Activated T-helper 1 cell treated with Interleukin-2 at 50 U/mL for 16 hours (primary cell): ENCODE data around the gene TTC33.
"Not testable (repeated sequence)": the region's sequence is repeated elsewhere in the genome, so short reads cannot be mapped to it uniquely, and the experiment has no call there.

Source experiments
- DNase-seq: peaks from one replicate; pipeline ENCODE4 v3.0.0-alpha.2; 2020; ENCODE audit warnings: low read depth

The TTC33 gene

GRCh38 chr5:40652441-40653220 lies 103.1 kb downstream of the TTC33 start:
- no peak for DNase-seq

GRCh38 chr5:40651201-40651600 lies 104.6 kb downstream of the TTC33 start:
- DNase-seq: no peak

GRCh38 chr5:40649463-40650030 lies 106.2 kb downstream of the TTC33 start:
- DNase-seq: no peak

GRCh38 chr5:40648150-40648549 lies 107.6 kb downstream of the TTC33 start:
- no peak for DNase-seq

- DNase-seq: no peak
Observed at GRCh38 chr5:40646266-40646665, 109.5 kb downstream of the TTC33 start.

- DNase-seq: not testable (repeated sequence)
Observed at GRCh38 chr5:40639531-40639930, 116.2 kb downstream of the TTC33 start.

GRCh38 chr5:40634593-40634992 lies 121.2 kb downstream of the TTC33 start:
- no peak for DNase-seq

GRCh38 chr5:40634154-40634553 lies 121.6 kb downstream of the TTC33 start:
- no peak for DNase-seq

- DNase-seq: no peak
Observed at GRCh38 chr5:40631236-40631635, 124.5 kb downstream of the TTC33 start.

- no peak for DNase-seq
Observed at GRCh38 chr5:40630126-40630525, 125.6 kb downstream of the TTC33 start.

- no peak for DNase-seq
Observed at GRCh38 chr5:40628407-40628806, 127.4 kb downstream of the TTC33 start.

- no peak for DNase-seq
Observed at GRCh38 chr5:40627706-40628105, 128.1 kb downstream of the TTC33 start.

GRCh38 chr5:40626801-40627200 lies 129.0 kb downstream of the TTC33 start:
- DNase-seq: no peak

GRCh38 chr5:40623480-40624420 lies 132.0 kb downstream of the TTC33 start:
- no peak for DNase-seq

- DNase-seq: no peak
Observed at GRCh38 chr5:40622463-40623252, 133.1 kb downstream of the TTC33 start.

GRCh38 chr5:40619421-40619820 lies 136.3 kb downstream of the TTC33 start:
- no peak for DNase-seq

GRCh38 chr5:40618926-40619325 lies 136.8 kb downstream of the TTC33 start:
- DNase-seq: no peak

- no peak for DNase-seq
Observed at GRCh38 chr5:40616781-40617180, 139.0 kb downstream of the TTC33 start.

GRCh38 chr5:40615586-40616170 lies 140.1 kb downstream of the TTC33 start:
- DNase-seq: no peak

GRCh38 chr5:40614923-40615585 lies 140.7 kb downstream of the TTC33 start:
- DNase-seq: no peak

- no peak for DNase-seq
Observed at GRCh38 chr5:40614466-40614865, 141.3 kb downstream of the TTC33 start.
